ENCODE measurements around the gene C1QTNF3.

DNA sequence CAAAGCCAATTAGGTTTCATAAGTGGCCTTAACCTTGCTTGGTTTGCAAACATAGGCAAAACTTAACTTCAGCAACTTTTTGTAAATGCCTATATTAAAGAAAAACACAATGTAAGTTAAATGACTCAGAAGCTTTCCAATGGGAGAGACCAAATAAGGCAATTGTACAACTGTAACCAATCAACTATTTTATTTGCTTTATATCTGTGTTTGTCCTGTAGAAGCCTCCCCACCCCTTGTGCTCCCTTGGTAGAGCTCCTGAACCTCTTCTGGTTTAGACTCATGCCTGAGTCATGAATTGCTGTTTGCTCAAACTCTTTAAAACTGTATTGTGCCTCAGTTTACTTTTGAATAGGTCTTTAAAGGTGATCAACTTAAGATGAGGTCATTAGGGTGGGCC lies 3.0 kb upstream of the C1QTNF3 start:
- TF ChIP-seq, protein P1, sequence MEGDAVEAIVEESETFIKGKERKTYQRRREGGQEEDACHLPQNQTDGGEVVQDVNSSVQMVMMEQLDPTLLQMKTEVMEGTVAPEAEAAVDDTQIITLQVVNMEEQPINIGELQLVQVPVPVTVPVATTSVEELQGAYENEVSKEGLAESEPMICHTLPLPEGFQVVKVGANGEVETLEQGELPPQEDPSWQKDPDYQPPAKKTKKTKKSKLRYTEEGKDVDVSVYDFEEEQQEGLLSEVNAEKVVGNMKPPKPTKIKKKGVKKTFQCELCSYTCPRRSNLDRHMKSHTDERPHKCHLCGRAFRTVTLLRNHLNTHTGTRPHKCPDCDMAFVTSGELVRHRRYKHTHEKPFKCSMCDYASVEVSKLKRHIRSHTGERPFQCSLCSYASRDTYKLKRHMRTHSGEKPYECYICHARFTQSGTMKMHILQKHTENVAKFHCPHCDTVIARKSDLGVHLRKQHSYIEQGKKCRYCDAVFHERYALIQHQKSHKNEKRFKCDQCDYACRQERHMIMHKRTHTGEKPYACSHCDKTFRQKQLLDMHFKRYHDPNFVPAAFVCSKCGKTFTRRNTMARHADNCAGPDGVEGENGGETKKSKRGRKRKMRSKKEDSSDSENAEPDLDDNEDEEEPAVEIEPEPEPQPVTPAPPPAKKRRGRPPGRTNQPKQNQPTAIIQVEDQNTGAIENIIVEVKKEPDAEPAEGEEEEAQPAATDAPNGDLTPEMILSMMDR (IDR thresholded peaks at IDR 0.05 in 8 of 11, conservative IDR thresholded peaks at IDR 0.05 in 3 of 11), result no peak
- no peak for TF ChIP-seq POLR2A (IDR thresholded peaks at IDR 0.05)
- no peak for TF ChIP-seq POLR2AphosphoS5 (IDR thresholded peaks at IDR 0.05)
